ENCODE measurements around the gene PPARG.
"Not testable (repeated sequence)": the region's sequence is repeated elsewhere in the genome, so short reads cannot be mapped to it uniquely, and the experiment has no call there.

The PPARG gene

GRCh38 chr3:12279591-12280326, 9.1 kb upstream of the PPARG start:
- DNase-seq (ENCODE audit: low read depth in 2 of 2), result no peak

- no peak for DNase-seq (ENCODE audit: low read depth in 2 of 2)
Measured at GRCh38 chr3:12280357-12280806, 8.5 kb upstream of the PPARG start.

- DNase-seq (ENCODE audit: low read depth in 2 of 2), result no peak
Measured at GRCh38 chr3:12284591-12284990, 4.3 kb upstream of the PPARG start.

- no peak for DNase-seq (ENCODE audit: low read depth in 2 of 2)
Measured at GRCh38 chr3:12285003-12285555, 3.8 kb upstream of the PPARG start.

GRCh38 chr3:12285779-12286178, 3.1 kb upstream of the PPARG start:
- DNase-seq (ENCODE audit: low read depth in 2 of 2), result not testable (repeated sequence)

- DNase-seq (ENCODE audit: low read depth in 2 of 2), result no peak
Measured at GRCh38 chr3:12286504-12286903, 2.4 kb upstream of the PPARG start.

GRCh38 chr3:12286927-12287726, 1.7 kb upstream of the PPARG start:
- DNase-seq (ENCODE audit: low read depth in 2 of 2), result no peak

- no peak for DNase-seq (ENCODE audit: low read depth in 2 of 2)
Measured at GRCh38 chr3:12287727-12288181, 1.1 kb upstream of the PPARG start.

- DNase-seq (ENCODE audit: low read depth in 2 of 2), result no peak
Measured at GRCh38 chr3:12289524-12289923, 654 bp downstream of the PPARG start.

- no peak for DNase-seq (ENCODE audit: low read depth in 2 of 2)
Measured at GRCh38 chr3:12292770-12293169, 3.9 kb downstream of the PPARG start.

GRCh38 chr3:12294885-12295580, 6.2 kb downstream of the PPARG start:
- DNase-seq (ENCODE audit: low read depth in 2 of 2), result no peak

- DNase-seq (ENCODE audit: low read depth in 2 of 2), result no peak
Measured at GRCh38 chr3:12296511-12296910, 7.6 kb downstream of the PPARG start.

- DNase-seq (ENCODE audit: low read depth in 2 of 2), result no peak
Measured at GRCh38 chr3:12299026-12299425, 10.2 kb downstream of the PPARG start.

GRCh38 chr3:12300137-12300536, 11.3 kb downstream of the PPARG start:
- no peak for DNase-seq (ENCODE audit: low read depth in 2 of 2)

GRCh38 chr3:12301031-12301430, 12.2 kb downstream of the PPARG start:
- DNase-seq (ENCODE audit: low read depth in 2 of 2), result no peak

GRCh38 chr3:12301513-12301912, 12.6 kb downstream of the PPARG start:
- DNase-seq (ENCODE audit: low read depth in 2 of 2), result no peak

- DNase-seq (ENCODE audit: low read depth in 2 of 2), result no peak
Measured at GRCh38 chr3:12302564-12302963, 13.7 kb downstream of the PPARG start.

- no peak for DNase-seq (ENCODE audit: low read depth in 2 of 2)
Measured at GRCh38 chr3:12303534-12303933, 14.7 kb downstream of the PPARG start.

GRCh38 chr3:12303993-12304392, 15.1 kb downstream of the PPARG start:
- DNase-seq (ENCODE audit: low read depth in 2 of 2), result no peak

GRCh38 chr3:12307136-12307535, 18.3 kb downstream of the PPARG start:
- no peak for DNase-seq (ENCODE audit: low read depth in 2 of 2)

- no peak for DNase-seq (ENCODE audit: low read depth in 2 of 2)
Measured at GRCh38 chr3:12308517-12308916, 19.6 kb downstream of the PPARG start.

GRCh38 chr3:12309716-12310115, 20.8 kb downstream of the PPARG start:
- DNase-seq (ENCODE audit: low read depth in 2 of 2), result no peak
